Activated naive CD4-positive, alpha-beta T cell treated with anti-CD3 and anti-CD28 coated beads, Interleukin-2, amount 50 U/mL, for 24 hours (primary cell): Measurements from ENCODE around the gene LPP.

ENCODE experiments used
- H3K27ac Mint-ChIP-seq: one replicate; pipeline ENCODE4 v1.8.0; 2021; ENCODE audit warnings: mild to moderate bottlenecking, mixed read lengths
- H3K27me3 Mint-ChIP-seq: one replicate; pipeline ENCODE4 v1.8.0; 2021; ENCODE audit warnings: mixed read lengths
- H3K36me3 Mint-ChIP-seq: one replicate; pipeline ENCODE4 v1.8.0; 2021; ENCODE audit warnings: mixed read lengths
- H3K4me1 Mint-ChIP-seq: one replicate; pipeline ENCODE4 v1.8.0; 2021; ENCODE audit warnings: mixed read lengths
- H3K4me3 Mint-ChIP-seq: one replicate; pipeline ENCODE4 v1.8.0; 2021; ENCODE audit warnings: mild to moderate bottlenecking, mixed read lengths
- H3K9me3 Mint-ChIP-seq: one replicate; pipeline ENCODE4 v1.8.0; 2021; ENCODE audit warnings: mixed read lengths

LPP gene

DNA sequence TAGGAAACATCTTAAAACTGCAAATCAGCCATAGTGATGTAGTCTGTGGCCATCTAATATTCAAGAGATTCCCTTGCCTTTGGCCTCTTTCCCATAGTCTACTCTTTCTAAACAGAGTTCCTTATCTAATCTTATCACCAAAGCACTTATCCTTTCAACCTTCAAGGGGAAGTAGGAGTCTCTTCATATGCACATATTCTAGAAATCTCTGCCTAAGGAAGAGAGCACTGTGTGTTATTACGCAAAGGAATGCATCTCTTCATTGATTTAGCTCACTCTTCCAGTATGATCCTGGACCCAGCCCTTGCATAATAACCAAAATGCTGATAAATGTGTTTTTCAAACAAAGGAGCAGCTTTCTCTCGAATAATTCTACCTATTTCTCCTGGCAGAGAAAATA is 764.1 kb downstream of the LPP start:
- Mint-ChIP-seq H3K27me3 (no peaks in the 10 kb centered on the region), H3K36me3 (peaks cover 2% of the 10 kb centered on the region), H3K27ac (peak overlapping the region; percentile 18), H3K4me1 (peaks cover 48% of the 10 kb centered on the region), H3K9me3 (peaks cover 4% of the 10 kb centered on the region), H3K4me3 (no peak overlapping the region)

DNA sequence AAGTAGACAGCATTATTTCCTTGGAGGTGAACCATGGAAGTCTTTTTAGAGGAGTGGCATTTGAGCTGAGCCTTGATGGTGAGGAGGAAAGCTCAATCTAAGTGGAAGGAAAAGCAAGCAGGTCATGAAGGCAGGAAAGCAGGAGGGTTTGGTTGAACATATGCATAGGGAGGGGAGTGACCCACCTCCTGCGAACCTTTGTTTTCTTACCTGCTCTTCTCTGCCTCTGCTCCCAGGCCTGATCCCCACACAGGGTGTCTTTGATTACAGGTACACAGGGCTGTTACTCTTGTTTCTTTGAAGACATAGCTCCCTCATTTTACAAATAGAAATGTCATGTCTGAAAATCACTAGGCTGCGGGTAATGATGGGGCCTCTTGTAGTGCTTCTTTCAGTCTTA is 769.7 kb downstream of the LPP start:
- no peaks in the 10 kb centered on the region for H3K9me3 Mint-ChIP-seq
- peaks cover 6% of the 10 kb centered on the region for H3K4me1 Mint-ChIP-seq
- H3K4me3 Mint-ChIP-seq, result no peak overlapping the region
- H3K36me3 Mint-ChIP-seq, result no peaks in the 10 kb centered on the region
- H3K27me3 Mint-ChIP-seq, result no peaks in the 10 kb centered on the region
- no peak overlapping the region for H3K27ac Mint-ChIP-seq

DNA sequence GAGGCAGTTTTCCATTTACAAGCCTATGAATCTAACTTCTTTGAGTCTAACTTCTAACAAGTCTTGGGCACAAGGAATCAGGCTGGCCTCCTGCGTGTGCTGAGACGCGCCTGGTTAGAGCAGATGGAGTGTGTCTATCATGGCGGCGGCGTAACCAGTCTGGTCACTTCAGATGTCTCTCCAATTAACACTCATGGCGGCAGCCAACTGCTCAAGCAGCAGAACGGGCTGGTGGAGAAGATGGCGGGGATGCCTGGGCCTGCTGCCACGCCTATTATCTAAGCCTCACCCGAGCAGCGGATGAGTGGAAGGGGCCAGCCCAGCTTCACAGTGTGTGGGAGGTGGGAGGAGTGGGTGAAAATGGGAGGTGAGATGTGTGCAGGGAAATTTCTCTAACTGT is 771.4 kb downstream of the LPP start:
- Mint-ChIP-seq H3K27ac (no peak overlapping the region), H3K4me1 (no peaks in the 10 kb centered on the region), H3K4me3 (no peak overlapping the region), H3K36me3 (no peaks in the 10 kb centered on the region), H3K9me3 (no peaks in the 10 kb centered on the region), H3K27me3 (no peaks in the 10 kb centered on the region)

DNA sequence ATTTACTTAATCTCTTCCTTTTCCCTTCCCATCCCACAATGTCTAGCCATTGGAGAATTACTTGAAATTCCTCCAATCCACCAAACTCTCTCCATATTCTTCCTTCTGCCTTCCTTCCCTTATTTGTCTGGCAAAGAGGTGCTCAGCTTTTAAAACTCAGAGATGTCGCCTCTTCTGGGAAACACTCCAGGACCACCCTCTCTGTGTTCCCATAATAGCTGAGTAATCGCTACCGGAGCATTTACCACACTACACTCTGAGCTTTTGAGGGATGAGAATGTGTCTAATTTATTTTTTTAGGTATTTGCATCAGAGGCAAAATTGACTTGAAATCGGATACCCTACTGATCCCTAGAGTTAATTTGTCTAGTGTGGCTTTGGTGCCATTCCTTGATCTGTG is 772.2 kb downstream of the LPP start:
- no peak overlapping the region for H3K27ac Mint-ChIP-seq
- no peaks in the 10 kb centered on the region for H3K4me1 Mint-ChIP-seq
- H3K9me3 Mint-ChIP-seq, result no peaks in the 10 kb centered on the region

DNA sequence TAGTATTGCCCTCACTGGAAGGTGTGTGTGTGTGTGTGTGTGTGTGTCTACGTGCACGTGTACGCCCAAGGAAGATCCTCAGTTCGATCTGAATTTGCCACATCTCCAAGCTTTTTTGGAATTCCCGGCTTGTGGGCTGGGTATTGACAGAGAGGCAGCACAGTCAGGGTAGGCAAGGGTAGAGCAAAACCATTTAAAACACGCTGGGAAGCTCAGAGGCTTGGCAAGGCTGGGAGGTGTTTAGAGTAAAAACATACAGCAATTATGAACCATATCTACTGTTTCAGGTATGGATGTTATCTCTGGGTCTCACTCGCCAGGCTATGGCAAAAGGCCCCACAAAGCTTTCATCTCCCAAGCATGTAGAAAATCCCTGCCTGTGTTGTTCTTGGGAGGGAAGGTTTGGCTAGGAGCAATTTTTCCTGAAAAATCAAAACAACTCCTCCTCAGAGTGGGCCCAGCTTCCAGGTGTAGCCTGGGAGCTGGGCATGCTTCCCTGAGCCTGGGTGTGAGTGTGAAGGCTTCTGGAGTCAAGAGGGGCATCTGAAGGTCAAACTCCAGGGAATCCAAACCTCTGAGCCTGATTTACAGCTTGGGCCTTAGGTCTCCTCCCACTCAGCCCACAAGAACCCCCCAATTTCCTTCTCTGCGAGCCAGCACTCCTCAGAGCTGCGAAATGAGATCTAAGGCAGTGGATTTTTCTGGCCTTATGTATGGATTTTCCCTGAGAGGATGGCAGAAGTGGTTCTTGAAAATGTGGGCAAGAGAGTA is 773.0 kb downstream of the LPP start:
- H3K4me1 Mint-ChIP-seq, result no peaks in the 10 kb centered on the region
- no peak overlapping the region for H3K4me3 Mint-ChIP-seq
- no peaks in the 10 kb centered on the region for H3K27me3 Mint-ChIP-seq
- H3K36me3 Mint-ChIP-seq, result no peaks in the 10 kb centered on the region
- no peak overlapping the region for H3K27ac Mint-ChIP-seq
- H3K9me3 Mint-ChIP-seq, result no peaks in the 10 kb centered on the region

More for the DNA sequence above, 772.2 kb downstream of the LPP start:
- Mint-ChIP-seq H3K4me3 (no peak overlapping the region), H3K27me3 (no peaks in the 10 kb centered on the region), H3K36me3 (no peaks in the 10 kb centered on the region)

DNA sequence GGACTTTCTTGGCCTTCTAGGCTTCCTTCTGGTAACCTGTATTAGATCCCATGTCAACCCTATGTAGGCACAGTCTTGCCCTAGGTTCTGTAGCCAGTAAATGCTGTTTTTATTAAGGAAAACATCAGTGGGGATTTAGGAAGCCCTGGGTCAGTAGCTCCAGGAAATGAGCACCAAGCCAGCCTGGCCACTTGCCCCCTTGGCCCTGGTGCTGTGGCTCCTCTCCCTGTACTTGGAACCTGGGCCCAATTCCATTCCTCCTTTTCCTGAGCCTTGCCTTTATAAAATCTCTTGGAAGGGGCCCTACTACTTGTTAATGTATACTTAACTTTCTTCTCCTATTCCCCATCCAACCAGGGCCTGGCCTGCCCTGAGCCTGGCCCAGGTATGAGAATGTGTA is 774.0 kb downstream of the LPP start:
- no peaks in the 10 kb centered on the region for H3K36me3 Mint-ChIP-seq
- peak overlapping the region; percentile 84 for H3K27ac Mint-ChIP-seq
- H3K4me3 Mint-ChIP-seq, result no peak overlapping the region
- H3K4me1 Mint-ChIP-seq, result no peaks in the 10 kb centered on the region
- H3K9me3 Mint-ChIP-seq, result no peaks in the 10 kb centered on the region
- H3K27me3 Mint-ChIP-seq, result no peaks in the 10 kb centered on the region

DNA sequence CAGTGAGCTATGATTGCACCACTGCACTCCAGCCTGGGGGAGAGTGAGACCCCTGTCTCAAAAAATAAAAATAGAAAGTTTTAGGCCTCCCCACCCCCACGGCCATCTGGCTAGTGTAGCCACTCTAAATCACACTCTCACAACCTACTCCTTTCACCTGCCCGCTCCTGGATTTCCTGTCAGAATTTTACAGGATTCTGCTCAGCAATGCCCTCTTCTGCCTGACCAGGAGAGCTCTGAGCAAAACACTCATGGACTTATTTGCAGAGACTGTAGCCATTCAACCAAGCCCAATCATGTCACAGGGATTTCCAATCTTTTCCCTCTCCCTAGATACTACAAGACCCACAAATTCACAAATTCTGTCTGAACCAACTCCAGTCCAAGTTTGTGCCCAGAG is 775.2 kb downstream of the LPP start:
- H3K4me3 Mint-ChIP-seq, result no peak overlapping the region
- no peaks in the 10 kb centered on the region for H3K36me3 Mint-ChIP-seq
- H3K27me3 Mint-ChIP-seq, result no peaks in the 10 kb centered on the region
- H3K27ac Mint-ChIP-seq, result no peak overlapping the region
- no peaks in the 10 kb centered on the region for H3K9me3 Mint-ChIP-seq
- H3K4me1 Mint-ChIP-seq, result no peaks in the 10 kb centered on the region

DNA sequence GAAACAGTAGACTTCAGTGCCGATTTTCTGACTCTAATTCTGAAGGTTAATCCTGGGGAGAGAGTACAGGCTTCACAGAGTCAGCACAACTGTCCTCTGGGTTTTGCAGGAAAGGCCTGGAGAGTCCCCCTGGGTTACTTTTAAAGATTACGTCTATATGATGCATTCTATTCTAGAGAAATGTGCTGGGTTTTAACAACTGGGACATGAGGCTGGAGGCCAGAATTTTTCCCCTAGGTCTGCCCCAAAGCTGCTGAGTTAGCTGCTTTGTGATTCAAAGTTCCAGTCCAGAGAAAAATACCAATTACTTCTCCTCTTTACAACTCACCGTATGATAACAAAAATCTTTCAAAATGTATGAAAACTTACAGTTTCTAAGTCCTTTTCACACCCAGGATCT is 777.1 kb downstream of the LPP start:
- no peak overlapping the region for H3K27ac Mint-ChIP-seq
- no peaks in the 10 kb centered on the region for H3K36me3 Mint-ChIP-seq
- H3K4me1 Mint-ChIP-seq, result no peaks in the 10 kb centered on the region
- no peak overlapping the region for H3K4me3 Mint-ChIP-seq
- no peaks in the 10 kb centered on the region for H3K9me3 Mint-ChIP-seq
- no peaks in the 10 kb centered on the region for H3K27me3 Mint-ChIP-seq

DNA sequence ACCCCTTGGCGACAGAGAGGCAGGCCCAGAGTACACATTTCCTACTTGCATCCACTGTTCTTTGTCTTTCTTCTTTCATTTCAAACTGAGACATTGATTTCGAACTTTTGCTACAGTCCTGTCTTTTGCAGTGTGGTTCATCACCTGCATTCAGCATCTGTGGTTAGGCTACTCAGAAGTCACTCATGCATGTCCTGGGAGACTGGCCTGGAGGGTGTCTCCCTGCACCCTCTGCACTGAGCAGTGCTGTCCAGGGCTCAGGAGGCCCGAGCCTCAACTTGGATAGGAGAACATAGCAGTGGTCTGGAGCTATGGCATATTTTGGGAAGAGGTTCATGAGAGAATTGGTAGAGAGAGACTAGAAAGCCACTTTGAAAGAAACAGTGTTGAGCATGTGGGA is 777.6 kb downstream of the LPP start:
- no peak overlapping the region for H3K4me3 Mint-ChIP-seq
- H3K36me3 Mint-ChIP-seq, result no peaks in the 10 kb centered on the region
- no peaks in the 10 kb centered on the region for H3K27me3 Mint-ChIP-seq
- no peaks in the 10 kb centered on the region for H3K4me1 Mint-ChIP-seq
- H3K27ac Mint-ChIP-seq, result no peak overlapping the region
- H3K9me3 Mint-ChIP-seq, result no peaks in the 10 kb centered on the region

DNA sequence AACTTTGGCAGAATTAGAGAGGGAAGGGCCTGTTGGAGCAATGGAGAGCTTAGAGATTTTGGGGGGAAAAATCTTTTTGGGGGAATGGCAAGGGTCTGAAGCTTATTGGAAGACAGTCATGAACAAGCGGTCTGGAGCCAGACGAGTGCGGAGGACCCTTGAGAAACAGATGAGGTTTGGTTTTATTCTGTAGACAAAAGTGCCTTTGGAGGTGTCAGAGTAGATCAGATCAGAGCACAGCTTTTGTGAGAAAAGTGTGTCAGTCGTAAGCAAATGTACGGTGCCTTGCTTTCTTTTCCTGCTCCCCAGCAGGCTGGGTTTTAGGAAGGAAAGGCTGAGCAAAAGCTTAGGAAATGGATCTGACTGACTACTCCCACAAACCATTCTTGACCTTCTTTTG is 781.0 kb downstream of the LPP start:
- H3K4me3 Mint-ChIP-seq, result no peak overlapping the region
- H3K4me1 Mint-ChIP-seq, result no peaks in the 10 kb centered on the region
- no peaks in the 10 kb centered on the region for H3K27me3 Mint-ChIP-seq
- no peak overlapping the region for H3K27ac Mint-ChIP-seq
- H3K36me3 Mint-ChIP-seq, result no peaks in the 10 kb centered on the region
- H3K9me3 Mint-ChIP-seq, result no peaks in the 10 kb centered on the region

DNA sequence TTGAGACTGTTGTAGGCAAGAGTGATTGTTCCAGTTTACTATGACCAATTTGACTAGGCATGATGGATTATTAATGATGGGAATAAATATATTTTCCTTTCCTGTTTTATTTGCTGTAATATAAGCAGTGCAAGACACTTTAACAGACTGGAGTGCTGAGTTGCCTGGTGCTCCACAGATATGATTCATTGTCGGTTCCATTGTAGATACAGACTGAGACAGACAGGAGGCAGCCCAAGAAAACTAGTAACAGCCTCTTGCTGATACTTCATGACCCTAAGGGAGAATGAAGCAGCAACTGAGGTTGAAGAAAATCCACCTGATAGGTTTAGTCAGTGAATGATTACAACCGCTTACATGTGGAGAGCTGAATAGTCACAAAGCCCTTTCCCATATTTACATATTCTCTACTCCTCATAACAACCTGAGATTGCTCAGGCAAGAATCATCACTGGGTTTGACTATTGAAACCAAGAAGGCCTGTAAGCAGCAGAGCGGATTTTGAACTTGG is 782.7 kb downstream of the LPP start:
- Mint-ChIP-seq H3K4me3 (no peak overlapping the region), H3K4me1 (no peaks in the 10 kb centered on the region), H3K9me3 (no peaks in the 10 kb centered on the region), H3K27ac (no peak overlapping the region), H3K27me3 (no peaks in the 10 kb centered on the region), H3K36me3 (no peaks in the 10 kb centered on the region)

DNA sequence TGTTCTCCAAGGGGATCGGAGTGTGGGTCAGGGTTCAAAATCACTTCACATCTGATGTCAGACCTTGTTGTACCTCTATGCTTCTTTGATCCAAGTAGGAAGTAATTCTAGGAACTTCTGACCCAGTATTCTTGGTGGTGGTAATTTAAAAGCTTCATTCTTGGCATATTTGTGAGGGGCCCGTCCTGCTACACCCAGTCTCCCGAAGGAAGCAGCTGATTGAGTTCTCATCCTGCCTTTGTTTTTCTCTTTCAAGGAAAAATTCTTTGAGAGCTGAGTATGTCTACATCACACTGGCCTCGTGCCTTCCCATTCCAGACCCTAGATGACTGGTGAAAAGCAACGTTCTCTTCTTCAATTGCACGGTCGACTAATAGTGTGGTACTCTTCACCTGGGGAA is 783.4 kb downstream of the LPP start:
- no peak overlapping the region for H3K27ac Mint-ChIP-seq
- no peaks in the 10 kb centered on the region for H3K36me3 Mint-ChIP-seq
- no peak overlapping the region for H3K4me3 Mint-ChIP-seq
- H3K27me3 Mint-ChIP-seq, result no peaks in the 10 kb centered on the region
- H3K9me3 Mint-ChIP-seq, result no peaks in the 10 kb centered on the region
- H3K4me1 Mint-ChIP-seq, result no peaks in the 10 kb centered on the region

DNA sequence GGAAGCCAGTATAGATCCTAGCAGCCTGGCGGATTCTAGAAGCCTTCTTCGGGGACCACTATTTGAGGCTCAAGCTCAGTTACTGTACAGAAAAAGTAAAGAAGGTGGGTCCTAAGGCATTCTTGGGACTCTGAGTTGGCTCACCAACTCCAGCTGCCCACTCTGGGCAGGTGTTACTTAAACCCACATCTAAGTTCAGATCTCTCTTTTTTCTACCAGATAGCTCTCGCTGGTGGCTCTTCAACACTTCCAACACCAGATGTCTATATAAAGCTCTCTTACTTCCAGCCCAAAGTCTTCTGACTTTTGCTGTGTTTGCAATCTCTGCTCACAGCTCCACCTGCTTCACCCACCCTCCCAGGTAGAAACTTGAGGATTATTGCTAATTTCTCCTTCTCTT is 785.0 kb downstream of the LPP start:
- Mint-ChIP-seq H3K27ac (no peak overlapping the region), H3K9me3 (peaks cover under 1% of the 10 kb centered on the region), H3K4me1 (no peaks in the 10 kb centered on the region), H3K4me3 (no peak overlapping the region), H3K36me3 (no peaks in the 10 kb centered on the region), H3K27me3 (peaks cover 1% of the 10 kb centered on the region)

DNA sequence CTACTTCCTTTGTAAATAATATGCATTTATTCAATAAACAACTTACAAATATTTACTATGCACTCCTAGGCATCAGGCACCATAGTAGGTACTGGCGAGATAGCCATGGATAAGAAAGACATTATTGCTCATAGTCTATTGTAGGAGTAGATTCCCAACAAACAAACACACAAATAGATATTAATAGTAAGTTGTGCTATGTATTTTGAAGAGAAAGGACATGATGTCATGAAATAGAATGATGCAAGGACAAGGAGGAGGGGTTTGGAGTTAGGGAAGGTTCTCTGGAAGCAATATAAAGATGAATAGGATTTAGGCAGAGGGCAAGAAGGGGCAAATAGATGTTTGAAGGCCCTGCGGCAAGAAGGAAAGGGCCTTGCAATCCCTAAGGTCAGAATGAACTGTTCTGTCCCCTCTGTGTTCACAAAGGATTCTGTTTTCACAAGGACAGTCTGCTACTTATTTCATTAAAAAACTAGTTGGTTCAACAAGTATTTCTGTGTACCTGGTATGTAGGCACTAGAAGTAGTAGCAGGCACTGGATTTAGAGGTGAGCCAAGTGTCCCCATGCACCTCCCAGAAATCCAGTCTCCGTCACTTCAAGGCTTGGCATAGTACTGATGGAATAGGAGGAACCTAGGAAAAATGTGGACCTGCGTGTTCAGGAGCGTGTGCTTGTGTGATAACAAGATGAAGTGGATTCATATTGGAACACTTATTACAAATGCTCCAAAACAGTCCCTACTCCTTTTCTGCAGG is 786.0 kb downstream of the LPP start:
- H3K9me3 Mint-ChIP-seq, result peaks cover 6% of the 10 kb centered on the region
- no peaks in the 10 kb centered on the region for H3K36me3 Mint-ChIP-seq
- no peaks in the 10 kb centered on the region for H3K4me1 Mint-ChIP-seq
- no peak overlapping the region for H3K4me3 Mint-ChIP-seq
- no peak overlapping the region for H3K27ac Mint-ChIP-seq
- H3K27me3 Mint-ChIP-seq, result peaks cover 1% of the 10 kb centered on the region
